GM23338 (cell line): Measurements from ENCODE around the gene RASA3. TPM values are rescaled to one million over a fixed set of nuclear protein-coding genes. Genes with fewer than 3 reads are reported as not detected.
A peak's percentile ranks its signal among the peaks of the same experiment; 100 is the strongest.

Experiments
- ATAC-seq: fragments of 200-7000 bp; cut with Tn5 transposase; 3 replicates; pipeline ENCODE4 v1.9.1; 2020
- DNase-seq: peaks from one replicate; pipeline ENCODE4 v3.0.0-alpha.2; 2015; ENCODE audit warnings: low spot score
- H2AFZ ChIP-seq: fragments of 200-600 bp; sonication (generic); 2 replicates; pipeline ENCODE4 v1.8.0; 2016; ENCODE audit warnings: antibody characterized with exemption, mild to moderate bottlenecking, moderate library complexity
- H3F3A ChIP-seq: fragments of 200-600 bp; sonication (generic); replicated peaks from 2 replicates; pipeline ENCODE4 v1.8.0; 2017; ENCODE audit warnings: antibody characterized with exemption, mixed run types, low read depth
- H3K27ac ChIP-seq: fragments of 200-600 bp; sonication (generic); 2 replicates; pipeline ENCODE4 v1.6.1; 2016; ENCODE audit warnings: low read depth
- H3K27me3 ChIP-seq: fragments of 200-600 bp; sonication (generic); 2 replicates; pipeline ENCODE4 v1.8.0; 2016; ENCODE audit warnings: mild to moderate bottlenecking, mixed run types, moderate library complexity; ENCODE audit not compliant: insufficient read depth
- H3K36me3 ChIP-seq: fragments of 200-600 bp; sonication (generic); 2 replicates; pipeline ENCODE4 v1.8.0; 2016; ENCODE audit warnings: mild to moderate bottlenecking; ENCODE audit not compliant: insufficient read depth
- H3K4me1 ChIP-seq: fragments of 200-600 bp; sonication (generic); 2 replicates; pipeline ENCODE4 v1.8.0; 2016; ENCODE audit warnings: mild to moderate bottlenecking, moderate library complexity; ENCODE audit not compliant: insufficient read depth
- H3K4me2 ChIP-seq: fragments of 200-600 bp; sonication (generic); 2 replicates; pipeline ENCODE4 v1.7.1; 2017; ENCODE audit warnings: mixed run types
- H3K4me3 ChIP-seq: fragments of 200-600 bp; sonication (generic); 2 replicates; pipeline ENCODE4 v1.6.1; 2016; ENCODE audit warnings: mixed run types
- H3K79me2 ChIP-seq: fragments of 200-600 bp; sonication (generic); replicated peaks from 2 replicates; pipeline ENCODE4 v1.8.0; 2017; ENCODE audit warnings: mild to moderate bottlenecking; ENCODE audit not compliant: insufficient read depth
- H3K9me2 ChIP-seq: fragments of 200-600 bp; sonication (generic); 2 replicates; pipeline ENCODE4 v1.8.0; 2017; ENCODE audit not compliant: insufficient read depth
- H4K20me1 ChIP-seq: fragments of 200-600 bp; sonication (generic); replicated peaks from 2 replicates; pipeline ENCODE4 v1.8.0; 2017; ENCODE audit warnings: mild to moderate bottlenecking; ENCODE audit not compliant: insufficient read depth
- H3K27ac Mint-ChIP-seq: 2 replicates; pipeline ENCODE4 v1.8.0; 2020; ENCODE audit warnings: inconsistent platforms, mild to moderate bottlenecking, moderate library complexity, mixed read lengths
- H3K27me3 Mint-ChIP-seq: 3 replicates; pipeline ENCODE4 v1.8.0; 2022; ENCODE audit warnings: low read depth, mild to moderate bottlenecking, moderate library complexity, mixed read lengths, inconsistent platforms; ENCODE audit not compliant: insufficient read depth, poor library complexity
- H3K36me3 Mint-ChIP-seq: 3 replicates; pipeline ENCODE4 v1.8.0; 2021; ENCODE audit warnings: low read depth, mild to moderate bottlenecking, inconsistent platforms, moderate library complexity, mixed read lengths
- H3K4me1 Mint-ChIP-seq: 3 replicates; pipeline ENCODE4 v1.8.0; 2020; ENCODE audit warnings: mild to moderate bottlenecking, inconsistent platforms, mixed read lengths
- H3K4me3 Mint-ChIP-seq: 3 replicates; pipeline ENCODE4 v1.8.0; 2021; ENCODE audit warnings: moderate library complexity, mild to moderate bottlenecking, inconsistent platforms, mixed read lengths
- H3K9me3 Mint-ChIP-seq: 3 replicates; pipeline ENCODE4 v1.8.0; 2020; ENCODE audit warnings: moderate library complexity, mild to moderate bottlenecking, inconsistent platforms, mixed read lengths
- CREB1 ChIP-seq: fragments of 250-450 bp; sonication (Bioruptor Pico); IDR thresholded peaks from 2 replicates; pipeline ENCODE4 v1.5.0; 2020; ENCODE audit warnings: low read depth, mild to moderate bottlenecking, moderate library complexity
- ETS1 ChIP-seq: IDR thresholded peaks from 2 replicates; pipeline ENCODE4 v1.6.1; 2016; ENCODE audit warnings: antibody characterized with exemption
- EZH2 ChIP-seq: fragments of 200-600 bp; sonication (generic); IDR thresholded peaks from one replicate; pipeline ENCODE4 v1.8.0; 2017; ENCODE audit warnings: antibody characterized with exemption, mild to moderate bottlenecking, low read depth; ENCODE audit not compliant: unreplicated experiment
- EZH2phosphoT487 ChIP-seq: fragments of 200-600 bp; sonication (generic); IDR thresholded peaks from one replicate; pipeline ENCODE4 v1.8.1; 2018; ENCODE audit warnings: antibody characterized with exemption; ENCODE audit not compliant: unreplicated experiment
- JUNB ChIP-seq: IDR thresholded peaks from one replicate; pipeline ENCODE4 v1.6.1; 2016; ENCODE audit warnings: antibody characterized with exemption; ENCODE audit not compliant: unreplicated experiment
- NANOG ChIP-seq: IDR thresholded peaks from 2 replicates; pipeline ENCODE4 v1.6.1; 2016; ENCODE audit warnings: antibody characterized with exemption, borderline replicate concordance
- POLR2AphosphoS5 ChIP-seq: IDR thresholded peaks from 2 replicates; pipeline ENCODE4 v1.6.1; 2016; ENCODE audit warnings: antibody characterized with exemption, low read depth
- REST ChIP-seq: IDR thresholded peaks from one replicate; pipeline ENCODE4 v1.6.1; 2018; ENCODE audit warnings: antibody characterized with exemption; ENCODE audit not compliant: unreplicated experiment
- STAT1 ChIP-seq: IDR thresholded peaks from one replicate; pipeline ENCODE4 v1.6.1; 2016; ENCODE audit warnings: antibody characterized with exemption; ENCODE audit not compliant: unreplicated experiment
- ZNF114 ChIP-seq: fragments of 250-450 bp; sonication (Bioruptor Pico); IDR thresholded peaks from 2 replicates; pipeline ENCODE4 v1.5.0; 2020; ENCODE audit warnings: mild to moderate bottlenecking, moderate library complexity
- ZNF331 ChIP-seq: fragments of 250-450 bp; sonication (Bioruptor Pico); IDR thresholded peaks from 2 replicates; pipeline ENCODE4 v1.5.0; 2020; ENCODE audit warnings: low read depth, mild to moderate bottlenecking, moderate library complexity
- polyA plus RNA-seq: library from polyadenylated mRNA; unstranded; fragments of >200 nt; fragmentation: Nextera tagmentation; extraction: Ambion mirVana; gene quantifications from 2 replicates; pipeline ENCODE4 v1.2.1, GENCODE V29; 2016
- total RNA-seq: library from RNA; depleted of rRNA; stranded (reverse); fragments of >200 nt; shearing (Covaris generic); gene quantifications from 2 replicates; pipeline ENCODE4 v1.2.3, GENCODE V29; 2014
- TF ChIP-seq, protein P1 (sequence below): fragments of 250-450 bp; sonication (Bioruptor Pico); IDR thresholded peaks from 2 replicates; pipeline ENCODE4 v1.5.0; 2020; ENCODE audit warnings: mild to moderate bottlenecking, moderate library complexity
- TF ChIP-seq, protein P2 (sequence below), 2 experiments: fragments of 200-600 bp in 1 of 2; sonication (generic) in 1 of 2; conservative IDR thresholded peaks; 2 replicates each; pipeline versions ENCODE4 v1.5.1 to v1.6.1; 2016 to 2017; ENCODE audit warnings: antibody characterized with exemption in 2 of 2, low read depth in 2 of 2, mild to moderate bottlenecking in 2 of 2, moderate library complexity in 1 of 2

The RASA3 gene
- total and polyA plus RNA-seq, 2 experiments from 2014 or later: 11.2 to 20.7 TPM

DNA sequence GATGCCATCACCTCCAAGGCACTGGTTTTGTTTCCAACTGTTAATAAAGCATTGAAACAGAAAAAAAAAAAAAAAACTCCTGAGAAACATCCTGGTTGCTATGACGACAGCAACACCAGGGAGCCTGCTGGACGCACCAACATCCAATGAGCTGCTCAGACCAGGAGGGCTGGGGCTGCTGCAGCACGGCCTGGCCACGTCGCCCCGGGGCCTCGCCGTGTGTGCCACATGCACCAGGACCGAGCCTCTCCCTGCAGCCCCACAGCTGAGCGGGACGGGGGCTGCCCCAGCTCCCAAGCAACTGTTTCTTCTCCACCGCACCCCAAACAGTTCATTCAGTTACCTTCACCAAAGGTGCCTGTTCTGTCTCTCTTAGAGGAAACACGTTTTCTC lies 54.5 kb downstream of the RASA3 start:
- Histone ChIP-seq H3K79me2 (peaks cover 44% of the 10 kb centered on the region), H3K4me2 (no peak overlapping the region)
- peaks cover 15% of the 10 kb centered on the region for H3K36me3 Mint-ChIP-seq

More for the DNA sequence above, 54.5 kb downstream of the RASA3 start:
- peaks cover 15% of the 10 kb centered on the region for H3K27me3 Mint-ChIP-seq
- Histone ChIP-seq H3K4me3 (no peak overlapping the region), H3K27ac (no peak overlapping the region), H3K4me1 (no peaks in the 10 kb centered on the region), H3F3A (no peaks in the 10 kb centered on the region), H3K27me3 (no peaks in the 10 kb centered on the region), H4K20me1 (0 out of 2 replicates have a peak, but pooled peaks cover 8% of the 10 kb centered on the region), H3K36me3 (no peaks in the 10 kb centered on the region), H2AFZ (no peak overlapping the region), H3K9me2 (no peaks in the 10 kb centered on the region)
- ATAC-seq (peak; percentile 71), DNase-seq (peak; percentile 53)
- H3K9me3 Mint-ChIP-seq: peaks cover 7% of the 10 kb centered on the region; the same call in 1 of the 3 replicates
- H3K27ac Mint-ChIP-seq: no peak overlapping the region
- H3K4me1 Mint-ChIP-seq: peaks cover 6% of the 10 kb centered on the region; the same call in 2 of the 3 replicates
- no peak overlapping the region for H3K4me3 Mint-ChIP-seq
- TF ChIP-seq ZNF114 (no peak), CREB1 (CRISPR knock-in tag) (no peak), ETS1 (no peak), STAT1 (no peak), POLR2AphosphoS5 (no peak), JUNB (no peak), NANOG (no peak), EZH2phosphoT487 (no peak), REST (no peak), EZH2 (no peak), ZNF331 (CRISPR knock-in tag) (no peak)
- TF ChIP-seq, protein P1, sequence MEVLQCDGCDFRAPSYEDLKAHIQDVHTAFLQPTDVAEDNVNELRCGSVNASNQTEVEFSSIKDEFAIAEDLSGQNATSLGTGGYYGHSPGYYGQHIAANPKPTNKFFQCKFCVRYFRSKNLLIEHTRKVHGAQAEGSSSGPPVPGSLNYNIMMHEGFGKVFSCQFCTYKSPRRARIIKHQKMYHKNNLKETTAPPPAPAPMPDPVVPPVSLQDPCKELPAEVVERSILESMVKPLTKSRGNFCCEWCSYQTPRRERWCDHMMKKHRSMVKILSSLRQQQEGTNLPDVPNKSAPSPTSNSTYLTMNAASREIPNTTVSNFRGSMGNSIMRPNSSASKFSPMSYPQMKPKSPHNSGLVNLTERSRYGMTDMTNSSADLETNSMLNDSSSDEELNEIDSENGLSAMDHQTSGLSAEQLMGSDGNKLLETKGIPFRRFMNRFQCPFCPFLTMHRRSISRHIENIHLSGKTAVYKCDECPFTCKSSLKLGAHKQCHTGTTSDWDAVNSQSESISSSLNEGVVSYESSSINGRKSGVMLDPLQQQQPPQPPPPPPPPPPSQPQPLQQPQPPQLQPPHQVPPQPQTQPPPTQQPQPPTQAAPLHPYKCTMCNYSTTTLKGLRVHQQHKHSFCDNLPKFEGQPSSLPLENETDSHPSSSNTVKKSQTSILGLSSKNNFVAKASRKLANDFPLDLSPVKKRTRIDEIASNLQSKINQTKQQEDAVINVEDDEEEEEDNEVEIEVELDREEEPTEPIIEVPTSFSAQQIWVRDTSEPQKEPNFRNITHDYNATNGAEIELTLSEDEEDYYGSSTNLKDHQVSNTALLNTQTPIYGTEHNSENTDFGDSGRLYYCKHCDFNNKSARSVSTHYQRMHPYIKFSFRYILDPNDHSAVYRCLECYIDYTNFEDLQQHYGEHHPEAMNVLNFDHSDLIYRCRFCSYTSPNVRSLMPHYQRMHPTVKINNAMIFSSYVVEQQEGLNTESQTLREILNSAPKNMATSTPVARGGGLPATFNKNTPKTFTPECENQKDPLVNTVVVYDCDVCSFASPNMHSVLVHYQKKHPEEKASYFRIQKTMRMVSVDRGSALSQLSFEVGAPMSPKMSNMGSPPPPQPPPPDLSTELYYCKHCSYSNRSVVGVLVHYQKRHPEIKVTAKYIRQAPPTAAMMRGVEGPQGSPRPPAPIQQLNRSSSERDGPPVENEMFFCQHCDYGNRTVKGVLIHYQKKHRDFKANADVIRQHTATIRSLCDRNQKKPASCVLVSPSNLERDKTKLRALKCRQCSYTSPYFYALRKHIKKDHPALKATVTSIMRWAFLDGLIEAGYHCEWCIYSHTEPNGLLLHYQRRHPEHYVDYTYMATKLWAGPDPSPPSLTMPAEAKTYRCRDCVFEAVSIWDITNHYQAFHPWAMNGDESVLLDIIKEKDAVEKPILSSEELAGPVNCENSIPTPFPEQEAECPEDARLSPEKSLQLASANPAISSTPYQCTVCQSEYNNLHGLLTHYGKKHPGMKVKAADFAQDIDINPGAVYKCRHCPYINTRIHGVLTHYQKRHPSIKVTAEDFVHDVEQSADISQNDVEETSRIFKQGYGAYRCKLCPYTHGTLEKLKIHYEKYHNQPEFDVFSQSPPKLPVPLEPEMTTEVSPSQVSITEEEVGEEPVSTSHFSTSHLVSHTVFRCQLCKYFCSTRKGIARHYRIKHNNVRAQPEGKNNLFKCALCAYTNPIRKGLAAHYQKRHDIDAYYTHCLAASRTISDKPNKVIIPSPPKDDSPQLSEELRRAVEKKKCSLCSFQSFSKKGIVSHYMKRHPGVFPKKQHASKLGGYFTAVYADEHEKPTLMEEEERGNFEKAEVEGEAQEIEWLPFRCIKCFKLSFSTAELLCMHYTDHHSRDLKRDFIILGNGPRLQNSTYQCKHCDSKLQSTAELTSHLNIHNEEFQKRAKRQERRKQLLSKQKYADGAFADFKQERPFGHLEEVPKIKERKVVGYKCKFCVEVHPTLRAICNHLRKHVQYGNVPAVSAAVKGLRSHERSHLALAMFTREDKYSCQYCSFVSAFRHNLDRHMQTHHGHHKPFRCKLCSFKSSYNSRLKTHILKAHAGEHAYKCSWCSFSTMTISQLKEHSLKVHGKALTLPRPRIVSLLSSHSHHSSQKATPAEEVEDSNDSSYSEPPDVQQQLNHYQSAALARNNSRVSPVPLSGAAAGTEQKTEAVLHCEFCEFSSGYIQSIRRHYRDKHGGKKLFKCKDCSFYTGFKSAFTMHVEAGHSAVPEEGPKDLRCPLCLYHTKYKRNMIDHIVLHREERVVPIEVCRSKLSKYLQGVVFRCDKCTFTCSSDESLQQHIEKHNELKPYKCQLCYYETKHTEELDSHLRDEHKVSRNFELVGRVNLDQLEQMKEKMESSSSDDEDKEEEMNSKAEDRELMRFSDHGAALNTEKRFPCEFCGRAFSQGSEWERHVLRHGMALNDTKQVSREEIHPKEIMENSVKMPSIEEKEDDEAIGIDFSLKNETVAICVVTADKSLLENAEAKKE: no peak
- TF ChIP-seq, protein P2, sequence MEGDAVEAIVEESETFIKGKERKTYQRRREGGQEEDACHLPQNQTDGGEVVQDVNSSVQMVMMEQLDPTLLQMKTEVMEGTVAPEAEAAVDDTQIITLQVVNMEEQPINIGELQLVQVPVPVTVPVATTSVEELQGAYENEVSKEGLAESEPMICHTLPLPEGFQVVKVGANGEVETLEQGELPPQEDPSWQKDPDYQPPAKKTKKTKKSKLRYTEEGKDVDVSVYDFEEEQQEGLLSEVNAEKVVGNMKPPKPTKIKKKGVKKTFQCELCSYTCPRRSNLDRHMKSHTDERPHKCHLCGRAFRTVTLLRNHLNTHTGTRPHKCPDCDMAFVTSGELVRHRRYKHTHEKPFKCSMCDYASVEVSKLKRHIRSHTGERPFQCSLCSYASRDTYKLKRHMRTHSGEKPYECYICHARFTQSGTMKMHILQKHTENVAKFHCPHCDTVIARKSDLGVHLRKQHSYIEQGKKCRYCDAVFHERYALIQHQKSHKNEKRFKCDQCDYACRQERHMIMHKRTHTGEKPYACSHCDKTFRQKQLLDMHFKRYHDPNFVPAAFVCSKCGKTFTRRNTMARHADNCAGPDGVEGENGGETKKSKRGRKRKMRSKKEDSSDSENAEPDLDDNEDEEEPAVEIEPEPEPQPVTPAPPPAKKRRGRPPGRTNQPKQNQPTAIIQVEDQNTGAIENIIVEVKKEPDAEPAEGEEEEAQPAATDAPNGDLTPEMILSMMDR (conservative IDR thresholded peaks at IDR 0.05; ENCODE audit: low read depth in 2 of 2): no peak
